ENCODE data around the gene CD22. TPM values are rescaled to one million over a fixed set of nuclear protein-coding genes. Genes with fewer than 3 reads are reported as not detected.

CD22 gene
- total and polyA plus RNA-seq, 2 donors (not counting 1 experiment from before 2014, with no cell fraction given) = 0.15 to 1.2 TPM

- no peak for TF ChIP-seq CTCF (conservative IDR thresholded peaks at IDR 0.05 in 1 of 2, IDR thresholded peaks at IDR 0.05 in 1 of 2; ENCODE audit: low read depth in 1 of 2, low read length in 2 of 2)
- H3K9me3 ChIP-seq (ENCODE audit: control insufficient read depth, insufficient read depth, low read depth, low read length) = no peaks in the 10 kb centered on the region
- no peaks in the 10 kb centered on the region for H3K79me2 ChIP-seq (ENCODE audit: control insufficient read depth, insufficient read depth, low read length)
- no peak overlapping the region for H3K27ac ChIP-seq (ENCODE audit: insufficient read depth, low read length)
- H3K27me3 ChIP-seq (ENCODE audit: control insufficient read depth, insufficient read depth, low read length) = peaks cover 2% of the 10 kb centered on the region
- H2AFZ ChIP-seq (ENCODE audit: low read length) = no peak overlapping the region
- no peak overlapping the region for H3K9ac ChIP-seq (ENCODE audit: insufficient read depth, low read length)
- no peak for DNase-seq (ENCODE audit: low read depth in 2 of 2)
- H3K36me3 ChIP-seq (ENCODE audit: control insufficient read depth, insufficient read depth, low read length) = no peaks in the 10 kb centered on the region
- H4K20me1 ChIP-seq (ENCODE audit: control insufficient read depth, extremely low read depth, insufficient read depth, low read length) = no peaks in the 10 kb centered on the region
- no peak overlapping the region for H3K4me2 ChIP-seq (ENCODE audit: extremely low read depth, insufficient read depth, low read length)
- no peaks in the 10 kb centered on the region for H3K4me1 ChIP-seq (ENCODE audit: control insufficient read depth, extremely low read depth, insufficient read depth, low read length)
- no peak overlapping the region for H3K4me3 ChIP-seq (replicated peaks in 1 of 4; ENCODE audit: control extremely low read depth in 1 of 4, insufficient read depth in 1 of 4, low read depth in 3 of 4, low read length in 4 of 4)
These were observed 25.0 kb upstream of the CD22 start for GRCh38 chr19:35304036-35304435.

GRCh38 chr19:35305181-35305580, 23.8 kb upstream of the CD22 start:
- Histone ChIP-seq H3K27me3 (ENCODE audit: control insufficient read depth, insufficient read depth, low read length) (peaks cover 2% of the 10 kb centered on the region), H3K9me3 (ENCODE audit: control insufficient read depth, insufficient read depth, low read depth, low read length) (no peaks in the 10 kb centered on the region), H3K79me2 (ENCODE audit: control insufficient read depth, insufficient read depth, low read length) (no peaks in the 10 kb centered on the region), H4K20me1 (ENCODE audit: control insufficient read depth, extremely low read depth, insufficient read depth, low read length) (no peaks in the 10 kb centered on the region), H2AFZ (ENCODE audit: low read length) (no peak overlapping the region), H3K9ac (ENCODE audit: insufficient read depth, low read length) (no peak overlapping the region), H3K27ac (ENCODE audit: insufficient read depth, low read length) (no peak overlapping the region), H3K36me3 (ENCODE audit: control insufficient read depth, insufficient read depth, low read length) (no peaks in the 10 kb centered on the region), H3K4me2 (ENCODE audit: extremely low read depth, insufficient read depth, low read length) (no peak overlapping the region), H3K4me3 (replicated peaks in 1 of 4; ENCODE audit: control extremely low read depth in 1 of 4, insufficient read depth in 1 of 4, low read depth in 3 of 4, low read length in 4 of 4) (no peak overlapping the region), H3K4me1 (ENCODE audit: control insufficient read depth, extremely low read depth, insufficient read depth, low read length) (no peaks in the 10 kb centered on the region)
- no peak for TF ChIP-seq CTCF (conservative IDR thresholded peaks at IDR 0.05 in 1 of 2, IDR thresholded peaks at IDR 0.05 in 1 of 2; ENCODE audit: low read depth in 1 of 2, low read length in 2 of 2)
- no peak for TF ChIP-seq EZH2 (IDR thresholded peaks at IDR 0.05; ENCODE audit: low read length, missing control alignments)
- no peak for DNase-seq (ENCODE audit: low read depth in 2 of 2)

- Histone ChIP-seq H3K79me2 (ENCODE audit: control insufficient read depth, insufficient read depth, low read length) (no peaks in the 10 kb centered on the region), H3K9me3 (ENCODE audit: control insufficient read depth, insufficient read depth, low read depth, low read length) (no peaks in the 10 kb centered on the region), H3K4me1 (ENCODE audit: control insufficient read depth, extremely low read depth, insufficient read depth, low read length) (no peaks in the 10 kb centered on the region), H3K27me3 (ENCODE audit: control insufficient read depth, insufficient read depth, low read length) (peaks cover 2% of the 10 kb centered on the region), H3K4me3 (replicated peaks in 1 of 4; ENCODE audit: control extremely low read depth in 1 of 4, insufficient read depth in 1 of 4, low read depth in 3 of 4, low read length in 4 of 4) (no peak overlapping the region), H3K4me2 (ENCODE audit: extremely low read depth, insufficient read depth, low read length) (no peak overlapping the region), H2AFZ (ENCODE audit: low read length) (no peak overlapping the region), H3K9ac (ENCODE audit: insufficient read depth, low read length) (no peak overlapping the region), H3K27ac (ENCODE audit: insufficient read depth, low read length) (no peak overlapping the region), H4K20me1 (ENCODE audit: control insufficient read depth, extremely low read depth, insufficient read depth, low read length) (no peaks in the 10 kb centered on the region), H3K36me3 (ENCODE audit: control insufficient read depth, insufficient read depth, low read length) (no peaks in the 10 kb centered on the region)
- DNase-seq (ENCODE audit: low read depth in 2 of 2) = no peak
- TF ChIP-seq EZH2 (IDR thresholded peaks at IDR 0.05; ENCODE audit: low read length, missing control alignments) (no peak), CTCF (conservative IDR thresholded peaks at IDR 0.05 in 1 of 2, IDR thresholded peaks at IDR 0.05 in 1 of 2; ENCODE audit: low read depth in 1 of 2, low read length in 2 of 2) (peak in 1 of 2 donors; percentile 20)
These were observed 22.3 kb upstream of the CD22 start for GRCh38 chr19:35306473-35307246.

Measured in fibroblast of lung (primary cell).